Natural killer cell (primary cell): ENCODE data around the gene NYNRIN. TPM values are rescaled to one million over a fixed set of nuclear protein-coding genes. Genes with fewer than 3 reads are reported as not detected.

Experiments used
- ATAC-seq, 3 donors: fragments of 150-1000 bp in 2 of 3; fragments of 200-7000 bp in 1 of 3; cut with Tn5 transposase; 1 replicate in 1 of 3; 2 replicates in 2 of 3; pipeline ENCODE4 v1.10.0; 2021; ENCODE audit warnings: mild to moderate bottlenecking in 2 of 3, moderate library complexity in 2 of 3
- DNase-seq, 2 donors: peaks; one replicate each; pipeline versions ENCODE4 v3.0.0 to v3.0.0-alpha.2; 2013 to 2021; ENCODE audit warnings: mixed read lengths in 1 of 2
- H3K27ac ChIP-seq: one replicate; pipeline ENCODE4 v1.5.1; 2013; ENCODE audit warnings: mild to moderate bottlenecking, low read length
- H3K27me3 ChIP-seq: one replicate; pipeline ENCODE4 v1.6.1; 2013; ENCODE audit warnings: low read length; ENCODE audit not compliant: control insufficient read depth, insufficient read depth
- H3K36me3 ChIP-seq: one replicate; pipeline ENCODE4 v1.6.1; 2013; ENCODE audit warnings: low read length; ENCODE audit not compliant: control insufficient read depth, insufficient read depth
- H3K4me1 ChIP-seq: one replicate; pipeline ENCODE4 v1.6.1; 2013; ENCODE audit warnings: low read length; ENCODE audit not compliant: control insufficient read depth, insufficient read depth
- H3K4me3 ChIP-seq: one replicate; pipeline ENCODE4 v1.5.1; 2013; ENCODE audit warnings: low read length
- H3K9me3 ChIP-seq: one replicate; pipeline ENCODE4 v1.6.1; 2013; ENCODE audit warnings: low read length; ENCODE audit not compliant: control insufficient read depth, insufficient read depth
- H3K27ac Mint-ChIP-seq, 2 donors: one replicate each; pipeline ENCODE4 v1.8.0; 2022; ENCODE audit warnings: mild to moderate bottlenecking in 2 of 2, mixed read lengths in 2 of 2, moderate library complexity in 1 of 2
- H3K27me3 Mint-ChIP-seq, 2 donors: one replicate each; pipeline ENCODE4 v1.8.0; 2022; ENCODE audit warnings: low read depth in 2 of 2, mixed read lengths in 2 of 2
- H3K36me3 Mint-ChIP-seq: one replicate; pipeline ENCODE4 v1.8.0; 2022; ENCODE audit warnings: mixed read lengths
- H3K4me1 Mint-ChIP-seq, 2 donors: one replicate each; pipeline ENCODE4 v1.8.0; 2022; ENCODE audit warnings: mixed read lengths in 2 of 2
- H3K4me3 Mint-ChIP-seq: one replicate; pipeline ENCODE4 v1.8.0; 2022; ENCODE audit warnings: mild to moderate bottlenecking, moderate library complexity, mixed read lengths
- H3K9me3 Mint-ChIP-seq, 2 donors: one replicate each; pipeline ENCODE4 v1.8.0; 2022; ENCODE audit warnings: mixed read lengths in 2 of 2
- CTCF ChIP-seq: fragments of 200-600 bp; IDR thresholded peaks from one replicate; pipeline ENCODE4 v1.8.0; 2022; ENCODE audit warnings: antibody characterized with exemption
- WGBS: methylation state at CpG from one replicate; pipeline ENCODE4 v1.1.7; 2013; ENCODE audit warnings: missing lambda C conversion rate; ENCODE audit not compliant: insufficient coverage; 5-methylcytosine and 5-hydroxymethylcytosine counted together
- intact Hi-C: fragments of 100-400 bp; cut with micrococcal nuclease; formaldehyde crosslinking; loops from one replicate; pipeline ENCODE4 v1.14.2; 2022
- total RNA-seq, 4 donors: library from RNA; stranded (reverse); fragments of 120-200 nt in 1 of 4; gene quantifications; one replicate each; pipeline versions ENCODE4 v1.2.3 to v1.2.4, GENCODE V29; 2013 to 2022

Gene NYNRIN
- total RNA-seq, 3 donors from 2014 or later (not counting 1 experiment from before 2014, with no cell fraction given): 0.23 to 0.53 (median 0.42) TPM

GRCh38 chr14:24408764-24409163 is 10.0 kb downstream of the NYNRIN start:
- no peak for ATAC-seq
- 74% methylated on average over 3 of the region's 3 CpGs for WGBS
- DNase-seq: no peak
- no peak overlapping the region for H3K4me3 ChIP-seq
- no peaks in the 10 kb centered on the region for H3K4me1 ChIP-seq
- no peak for TF ChIP-seq CTCF
- Mint-ChIP-seq H3K27me3 (peaks cover 17% of the 10 kb centered on the region in 2 donors), H3K36me3 (no peaks in the 10 kb centered on the region), H3K9me3 (no peaks in the 10 kb centered on the region), H3K4me1 (no peaks in the 10 kb centered on the region), H3K4me3 (no peak overlapping the region), H3K27ac (no peak overlapping the region)
- no peaks in the 10 kb centered on the region for H3K27me3 ChIP-seq
- intact Hi-C loops: no loop called here
- H3K27ac ChIP-seq: no peak overlapping the region
- H3K9me3 ChIP-seq: no peaks in the 10 kb centered on the region
- no peaks in the 10 kb centered on the region for H3K36me3 ChIP-seq

GRCh38 chr14:24409192-24409591 is 10.4 kb downstream of the NYNRIN start:
- Mint-ChIP-seq H3K4me3 (no peak overlapping the region), H3K9me3 (no peaks in the 10 kb centered on the region), H3K27me3 (peaks cover 12 to 13% of the 10 kb centered on the region in 2 donors), H3K27ac (no peak overlapping the region), H3K4me1 (no peaks in the 10 kb centered on the region), H3K36me3 (no peaks in the 10 kb centered on the region)
- no peak overlapping the region for H3K27ac ChIP-seq
- ATAC-seq: no peak
- no peak overlapping the region for H3K4me3 ChIP-seq
- intact Hi-C loops: no loop called here
- TF ChIP-seq CTCF: no peak
- no peaks in the 10 kb centered on the region for H3K9me3 ChIP-seq
- WGBS: 82% methylated on average over 4 of the region's 6 CpGs
- no peak for DNase-seq
- no peaks in the 10 kb centered on the region for H3K4me1 ChIP-seq
- H3K27me3 ChIP-seq: no peaks in the 10 kb centered on the region
- H3K36me3 ChIP-seq: no peaks in the 10 kb centered on the region

GRCh38 chr14:24409956-24410355 is 11.2 kb downstream of the NYNRIN start:
- H3K36me3 ChIP-seq: no peaks in the 10 kb centered on the region
- DNase-seq (no peak), ATAC-seq (no peak)
- no peak overlapping the region for H3K27ac Mint-ChIP-seq
- TF ChIP-seq CTCF: no peak
- 84% methylated on average over 10 of the region's 10 CpGs for WGBS
- H3K27ac ChIP-seq: no peak overlapping the region
- H3K4me3 ChIP-seq: no peak overlapping the region
- intact Hi-C loops: no loop called here
- no peak overlapping the region for H3K4me3 Mint-ChIP-seq
- no peaks in the 10 kb centered on the region for H3K36me3 Mint-ChIP-seq
- no peaks in the 10 kb centered on the region for H3K4me1 ChIP-seq
- H3K27me3 Mint-ChIP-seq: peaks cover 6 to 7% of the 10 kb centered on the region in 2 donors
- H3K9me3 Mint-ChIP-seq: no peaks in the 10 kb centered on the region
- H3K27me3 ChIP-seq: no peaks in the 10 kb centered on the region
- H3K4me1 Mint-ChIP-seq: no peaks in the 10 kb centered on the region
- no peaks in the 10 kb centered on the region for H3K9me3 ChIP-seq
